ENCODE results near the gene TUSC1.
"Not testable (repeated sequence)": the region's sequence is repeated elsewhere in the genome, so short reads cannot be mapped to it uniquely, and the experiment has no call there.

The TUSC1 gene

DNA sequence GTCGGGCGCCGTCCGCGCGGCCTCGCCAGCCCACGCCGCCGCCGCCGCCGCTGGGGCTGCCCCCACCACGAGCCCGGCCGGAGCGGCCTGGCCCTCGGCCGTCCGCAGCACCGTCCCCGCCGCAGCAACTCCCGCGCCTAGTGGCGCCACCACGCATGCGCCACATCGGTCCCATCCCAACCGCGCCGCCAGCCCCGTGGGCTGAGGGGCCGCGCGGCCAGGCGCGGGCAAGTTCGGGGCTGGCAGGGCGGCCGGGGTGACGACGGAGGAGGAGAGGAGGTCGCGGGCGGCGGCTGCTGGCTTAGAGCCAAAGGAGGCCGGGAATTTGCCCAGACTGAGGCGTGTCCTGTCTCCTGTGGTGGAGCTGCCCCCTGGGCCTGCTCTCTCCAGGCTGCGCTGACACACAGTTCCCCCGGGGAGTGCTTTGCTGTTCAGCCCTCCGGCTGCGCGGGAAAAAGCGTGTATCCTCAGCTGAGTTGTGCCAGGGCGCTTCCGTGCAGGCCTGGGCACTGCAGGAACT lies at the start of gene TUSC1:
TUSC1 (minus strand) TSS at position 298 of the 520 bp plus-strand sequence; CDS start at position 166, 132 bp downstream.
- DNase-seq (ENCODE audit: low read depth) = peak; percentile 56

DNA sequence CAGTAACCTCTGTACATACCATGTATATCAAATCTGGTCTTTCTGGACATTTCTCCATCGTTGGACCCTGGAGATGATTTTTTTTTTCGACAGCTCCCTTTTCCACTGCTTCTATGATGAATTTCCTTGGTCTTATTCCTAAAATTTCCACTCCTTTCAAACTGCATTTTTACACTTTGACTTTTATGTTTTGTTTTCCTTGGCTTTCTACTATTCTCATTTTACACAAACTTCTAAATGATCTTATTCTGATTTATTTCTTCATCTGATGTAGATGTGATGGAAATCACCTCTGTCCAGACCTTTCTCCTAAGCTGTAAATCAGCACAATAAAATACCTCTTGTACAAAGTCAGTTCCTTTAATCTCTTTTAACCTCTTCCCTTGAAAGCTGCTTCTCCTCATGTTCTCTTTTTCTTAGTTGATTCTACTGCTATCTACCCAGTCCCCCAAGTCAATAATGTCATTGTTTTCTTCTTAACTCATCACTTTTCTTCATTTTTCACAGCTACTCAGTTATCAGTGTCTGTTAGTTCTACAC lies 48.7 kb upstream of the TUSC1 start:
- no peak for DNase-seq (ENCODE audit: low read depth)

DNA sequence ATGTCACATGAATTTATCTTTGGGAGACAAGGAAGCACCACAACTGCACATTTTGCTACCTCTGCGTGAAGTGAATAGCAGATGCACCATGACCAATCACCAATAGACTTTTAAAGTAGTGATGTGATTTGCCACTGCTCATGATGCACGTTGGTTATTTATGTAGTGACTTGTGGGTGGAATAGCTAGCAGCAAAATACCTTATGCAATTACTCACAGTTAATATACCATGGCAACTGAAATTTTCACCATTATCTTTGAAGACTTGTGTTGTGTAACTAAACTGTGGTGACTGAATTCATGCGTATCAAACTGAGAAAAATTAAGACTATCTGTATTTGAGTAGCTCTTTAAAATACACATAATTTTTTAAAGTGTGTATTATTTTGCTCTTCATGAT lies 46.2 kb upstream of the TUSC1 start:
- no peak for DNase-seq (ENCODE audit: low read depth)

- peak; percentile 4 for DNase-seq (ENCODE audit: low read depth)
These were observed 38.1 kb upstream of the TUSC1 start for GRCh38 chr9:25716220-25716872.

DNA sequence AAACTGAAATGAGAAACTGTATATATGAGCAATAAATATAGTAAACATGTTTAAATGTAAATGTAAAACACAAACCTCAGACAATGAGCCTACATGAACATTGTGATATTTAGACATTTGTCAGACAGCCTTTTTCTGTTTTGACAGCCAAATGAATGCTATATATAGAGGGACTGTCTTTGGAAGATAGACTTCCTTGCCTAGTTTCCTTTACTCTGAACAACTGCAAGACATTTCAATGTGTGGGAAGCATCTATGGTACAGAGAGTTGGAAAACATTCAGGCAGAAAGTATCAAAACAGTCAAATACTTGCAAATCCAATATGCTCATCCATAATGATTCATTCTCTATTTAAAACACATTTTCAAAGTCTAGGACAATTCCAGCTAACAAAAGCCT lies 31.7 kb upstream of the TUSC1 start:
- DNase-seq (ENCODE audit: low read depth) = no peak

- no peak for DNase-seq (ENCODE audit: low read depth)
These were observed 26.6 kb upstream of the TUSC1 start for GRCh38 chr9:25704800-25705199.

DNA sequence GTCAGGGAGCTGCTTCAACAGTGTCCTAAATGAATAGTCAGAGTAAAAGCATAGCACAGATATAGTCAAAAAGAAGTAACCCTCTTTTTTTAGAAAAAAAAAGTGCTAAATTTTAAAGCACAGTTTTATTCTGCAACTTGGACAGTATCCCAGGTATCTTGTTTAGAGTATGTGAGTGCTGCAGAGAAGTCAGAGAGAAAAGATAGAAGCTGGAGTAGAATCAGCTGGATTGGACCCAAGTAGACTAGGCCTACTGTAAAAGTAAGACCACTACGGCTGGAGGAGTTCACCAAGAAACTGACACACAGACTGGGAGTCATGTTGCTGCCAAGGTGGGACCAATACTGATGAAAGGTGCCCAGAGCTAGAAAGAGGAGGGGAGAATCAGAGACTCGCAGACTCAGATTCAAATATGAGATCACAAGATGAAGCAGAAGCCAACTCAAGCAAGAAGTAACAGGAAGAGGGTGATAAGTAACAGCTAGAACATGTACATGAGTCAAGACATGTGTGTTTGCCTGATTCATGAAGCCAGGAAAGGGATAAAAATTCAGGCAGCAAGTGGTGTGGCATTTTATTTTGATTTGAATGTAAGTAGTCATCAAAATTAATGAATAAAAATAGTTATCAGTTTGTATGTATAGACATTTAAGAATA lies 25.6 kb upstream of the TUSC1 start:
- DNase-seq (ENCODE audit: low read depth) = no peak

- no peak for DNase-seq (ENCODE audit: low read depth)
These were observed 24.3 kb upstream of the TUSC1 start for GRCh38 chr9:25702536-25702935.

GRCh38 chr9:25700899-25701298 lies 22.7 kb upstream of the TUSC1 start:
- DNase-seq (ENCODE audit: low read depth) = not testable (repeated sequence)

GRCh38 chr9:25700430-25700829 lies 22.2 kb upstream of the TUSC1 start:
- DNase-seq (ENCODE audit: low read depth) = no peak

- no peak for DNase-seq (ENCODE audit: low read depth)
These were observed 13.5 kb upstream of the TUSC1 start for GRCh38 chr9:25691786-25692185.

DNA sequence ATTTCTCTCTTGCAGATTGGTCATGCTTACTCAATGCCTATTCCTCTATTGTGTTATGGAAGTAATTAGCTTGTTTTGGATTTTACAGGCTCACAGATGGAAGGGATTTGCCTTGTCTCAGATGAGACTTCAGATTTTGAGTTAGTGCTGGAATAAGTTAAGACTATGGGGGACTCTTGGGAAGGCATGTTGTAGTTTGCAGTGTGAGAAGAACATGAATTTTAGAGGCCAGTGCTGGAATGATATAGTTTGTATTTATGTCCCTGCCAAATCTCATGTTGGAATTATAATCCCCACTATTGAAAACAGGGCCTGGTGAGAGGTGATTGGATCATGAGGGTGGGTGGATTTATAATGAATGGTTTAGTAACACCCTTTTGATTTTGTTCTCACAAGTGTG lies 6.1 kb upstream of the TUSC1 start:
- no peak for DNase-seq (ENCODE audit: low read depth)

DNA sequence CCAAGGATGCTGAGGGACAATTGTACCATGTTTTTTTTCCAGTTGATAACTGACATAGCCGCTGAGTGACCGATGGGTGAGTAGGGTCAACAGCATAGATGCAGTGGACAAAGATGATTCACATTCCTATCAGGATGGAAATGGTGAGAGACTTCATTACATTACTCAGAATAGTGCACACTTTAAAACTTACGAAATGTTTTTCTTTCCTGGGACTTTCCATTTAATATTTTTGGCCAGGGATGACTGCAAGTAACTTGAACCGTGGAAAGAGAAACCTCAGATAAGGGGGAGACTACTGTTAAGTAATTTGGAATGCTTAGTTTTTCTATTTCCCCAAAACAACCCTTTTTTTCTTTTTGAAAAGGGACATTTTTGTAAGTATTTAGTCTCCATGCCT lies 3.0 kb upstream of the TUSC1 start:
- peak; percentile 19 for DNase-seq (ENCODE audit: low read depth)

DNA sequence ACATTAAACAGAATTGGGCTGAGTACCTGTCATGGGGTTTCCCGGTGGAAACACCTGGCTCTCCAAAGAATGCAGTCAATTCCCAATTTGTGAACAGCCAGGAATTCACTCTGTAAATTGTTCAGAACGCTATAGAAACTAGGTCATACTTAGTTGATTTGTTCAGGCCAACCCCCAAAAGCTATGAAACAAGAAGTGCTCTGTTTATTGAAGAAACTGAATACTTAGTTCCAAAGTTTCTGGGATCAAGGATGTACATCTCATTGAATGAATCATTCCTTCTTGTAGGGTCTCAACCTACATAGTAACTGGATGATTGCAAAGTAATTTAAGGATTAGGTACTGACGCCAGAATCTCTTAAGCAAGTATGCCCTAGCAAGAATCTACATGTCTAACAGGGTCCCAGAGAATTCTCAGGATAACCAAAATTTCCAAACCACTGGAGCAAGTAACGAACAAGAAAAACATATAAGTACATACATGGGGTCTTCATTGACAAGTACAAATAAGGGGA lies 659 bp upstream of the TUSC1 start:
- no peak for DNase-seq (ENCODE audit: low read depth)

DNA sequence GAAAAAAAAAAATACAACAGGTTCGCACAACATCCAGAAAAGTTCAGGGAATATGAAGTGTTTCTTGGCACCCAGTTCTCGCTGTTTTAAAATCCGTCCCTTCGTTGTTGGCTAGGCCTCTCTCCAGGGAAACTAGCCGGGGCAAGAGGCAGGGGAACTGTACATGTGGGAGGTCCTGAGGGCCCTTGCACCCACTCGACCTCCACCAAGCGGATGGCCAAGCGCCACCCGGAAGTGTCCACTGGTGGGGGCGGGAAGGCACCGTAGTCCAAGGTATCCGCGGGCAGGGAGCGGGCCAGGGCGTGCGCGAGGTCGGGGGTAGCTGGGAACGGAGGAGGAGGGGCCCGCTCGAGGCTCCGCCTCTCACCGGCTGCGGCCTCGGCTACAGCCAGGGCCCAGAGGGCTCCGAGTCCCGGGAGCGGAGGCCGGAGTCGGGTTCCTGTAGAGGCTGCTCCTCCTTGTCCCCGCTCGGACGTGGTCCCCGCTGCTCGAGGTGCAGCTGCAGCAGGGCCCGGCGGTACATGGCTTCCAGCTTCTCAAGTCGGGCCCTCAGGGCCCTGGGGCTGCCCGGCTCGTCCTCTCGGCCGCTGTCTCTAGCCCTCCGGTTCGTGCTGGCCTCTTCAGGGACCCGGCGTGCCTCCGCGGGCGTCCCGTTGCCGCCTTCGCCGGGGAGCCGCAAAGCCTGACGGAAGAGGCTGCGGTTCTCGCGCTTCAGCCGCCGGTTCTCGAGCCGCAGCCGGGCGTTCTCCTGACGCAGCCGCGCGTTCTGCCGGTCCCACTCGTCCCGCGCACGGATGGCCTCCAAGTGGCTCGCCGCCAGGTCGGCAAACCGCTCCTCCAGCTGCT lies 720 bp downstream of the TUSC1 start:
- DNase-seq (ENCODE audit: low read depth) = peak; percentile 45

GRCh38 chr9:25675858-25676257 lies 2.4 kb downstream of the TUSC1 start:
- not testable (repeated sequence) for DNase-seq (ENCODE audit: low read depth)

DNA sequence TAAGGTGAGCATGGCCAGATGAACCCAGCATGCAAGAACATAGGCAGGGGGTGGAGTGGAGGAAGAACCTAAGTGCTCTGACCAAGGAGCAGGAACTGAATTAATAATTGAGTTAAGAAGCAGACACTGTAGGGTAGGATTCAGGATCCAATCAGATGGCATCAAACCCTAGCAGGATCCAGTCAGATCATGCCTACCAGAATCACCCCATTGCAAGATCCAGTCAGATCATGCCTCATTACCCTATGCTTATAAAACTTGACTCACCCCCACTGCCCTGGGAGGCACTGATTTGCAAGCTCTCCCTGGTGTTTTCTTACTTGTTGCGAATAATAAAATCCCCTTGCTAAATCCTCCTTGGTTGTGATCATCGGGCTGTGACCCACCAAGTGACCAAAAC lies 19.7 kb downstream of the TUSC1 start:
- no peak for DNase-seq (ENCODE audit: low read depth)

GRCh38 chr9:25654417-25654816 lies 23.8 kb downstream of the TUSC1 start:
- DNase-seq (ENCODE audit: low read depth) = no peak

DNA sequence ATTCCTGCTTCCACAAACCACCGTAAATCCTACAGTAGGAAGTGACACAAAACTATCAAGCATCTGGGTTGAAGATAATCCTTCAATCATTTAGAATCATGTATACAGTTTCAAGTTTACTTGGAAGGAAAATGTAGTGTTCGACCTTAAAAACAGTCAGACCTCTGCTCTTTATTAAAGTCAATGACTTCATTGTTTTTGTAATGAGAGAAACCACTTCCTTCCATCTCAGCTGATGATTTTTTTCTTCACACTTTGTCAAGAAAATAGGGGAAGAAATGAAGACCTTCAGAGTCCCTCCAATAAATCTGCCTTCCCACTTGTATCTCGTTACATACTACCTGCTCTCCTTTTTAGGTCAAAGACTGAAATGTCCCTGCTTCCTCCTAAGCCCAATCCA lies 30.1 kb downstream of the TUSC1 start:
- DNase-seq (ENCODE audit: low read depth) = no peak

GRCh38 chr9:25636026-25636425 lies 42.2 kb downstream of the TUSC1 start:
- no peak for DNase-seq (ENCODE audit: low read depth)

DNA sequence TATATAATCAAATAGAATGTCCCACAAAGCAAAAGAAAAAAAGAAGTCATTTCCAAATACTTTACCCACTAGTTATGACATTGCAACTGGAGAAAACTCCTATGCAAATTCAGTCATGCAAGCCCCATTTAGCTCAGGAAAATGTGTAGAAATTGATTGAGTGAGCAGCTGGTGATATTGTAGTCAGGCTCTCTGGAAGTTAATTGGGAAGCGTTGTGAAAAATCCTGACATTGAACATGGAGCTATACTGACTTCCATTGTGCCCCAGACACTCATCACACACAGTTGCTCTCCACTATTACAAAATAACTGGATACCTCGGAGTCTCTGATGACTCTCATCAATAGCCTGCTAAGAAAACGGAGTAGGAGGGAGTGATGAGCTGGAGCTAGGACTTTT lies 49.0 kb downstream of the TUSC1 start:
- DNase-seq (ENCODE audit: low read depth) = no peak

Measured in HS-27A (cell line).